Measurements from ENCODE around the gene CARMIL1. TPM values are rescaled to one million over a fixed set of nuclear protein-coding genes. Genes with fewer than 3 reads are reported as not detected.
"Not testable (repeated sequence)": the region's sequence is repeated elsewhere in the genome, so short reads cannot be mapped to it uniquely, and the experiment has no call there.

Gene CARMIL1
- total RNA-seq, 1 donor from 2014 or later, result 14.0 TPM

DNA sequence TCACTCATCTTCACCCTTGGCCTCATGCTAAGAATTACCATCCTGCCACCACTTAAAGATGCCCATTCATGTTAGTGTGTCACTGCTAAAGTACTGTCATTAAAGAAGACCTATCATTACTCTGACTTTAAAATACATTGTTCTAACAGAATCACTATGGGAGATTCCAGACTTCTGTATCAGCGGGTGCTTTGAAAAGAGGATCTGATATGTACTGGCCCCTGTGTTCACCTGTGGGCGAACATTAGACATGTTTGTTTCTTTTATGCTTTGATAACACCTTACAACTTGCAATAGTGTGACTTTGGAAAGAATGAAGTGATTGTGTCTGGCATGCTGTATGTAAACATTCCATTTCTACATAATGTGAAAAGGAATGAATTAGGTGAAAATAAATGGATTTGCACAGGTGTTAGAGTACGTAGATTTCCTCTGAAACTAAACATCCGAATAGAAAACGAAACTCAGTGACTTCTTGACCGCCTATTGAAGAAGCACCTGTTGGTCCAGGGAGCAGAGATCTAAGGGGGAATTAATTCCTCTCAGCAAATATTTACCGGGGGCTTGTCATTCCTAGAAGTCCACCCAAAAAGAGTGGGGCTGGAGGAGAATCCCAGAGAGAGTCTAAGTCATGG lies 132.3 kb downstream of the CARMIL1 start:
- DNase-seq, result no peak

DNA sequence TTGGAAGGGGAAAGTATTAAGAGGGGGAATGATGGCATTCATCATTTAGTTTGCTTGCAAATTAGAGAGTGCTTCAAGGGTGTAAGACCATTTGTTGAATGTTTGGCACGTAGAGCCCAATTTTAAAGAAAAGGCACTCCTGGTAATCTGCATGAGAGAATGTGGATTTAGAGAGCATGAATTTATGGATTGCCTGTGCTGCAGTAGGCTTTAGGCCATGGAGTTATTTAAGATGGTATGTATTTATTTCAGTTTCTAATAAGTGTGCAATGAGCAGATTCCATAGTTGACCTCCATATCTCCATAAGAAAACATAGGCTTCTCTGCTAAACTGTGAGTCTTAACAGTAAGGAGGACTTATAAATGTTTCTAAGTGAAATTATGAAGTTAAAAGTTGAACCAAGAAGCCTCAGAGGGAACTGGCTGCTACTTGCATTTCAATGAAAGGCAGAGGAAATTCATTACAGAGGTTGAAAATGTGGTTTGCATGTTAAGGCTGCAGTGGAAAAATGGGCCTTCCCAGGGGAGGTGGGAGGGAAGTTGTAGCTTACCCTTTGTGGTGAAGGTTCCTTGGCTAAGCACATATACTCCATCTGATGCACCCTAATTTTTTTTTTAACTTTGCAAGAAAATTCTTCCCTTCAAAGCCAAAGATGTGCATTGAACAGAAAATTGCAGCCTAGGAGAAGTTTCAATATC lies 134.2 kb downstream of the CARMIL1 start:
- peak; percentile 27 for DNase-seq

DNA sequence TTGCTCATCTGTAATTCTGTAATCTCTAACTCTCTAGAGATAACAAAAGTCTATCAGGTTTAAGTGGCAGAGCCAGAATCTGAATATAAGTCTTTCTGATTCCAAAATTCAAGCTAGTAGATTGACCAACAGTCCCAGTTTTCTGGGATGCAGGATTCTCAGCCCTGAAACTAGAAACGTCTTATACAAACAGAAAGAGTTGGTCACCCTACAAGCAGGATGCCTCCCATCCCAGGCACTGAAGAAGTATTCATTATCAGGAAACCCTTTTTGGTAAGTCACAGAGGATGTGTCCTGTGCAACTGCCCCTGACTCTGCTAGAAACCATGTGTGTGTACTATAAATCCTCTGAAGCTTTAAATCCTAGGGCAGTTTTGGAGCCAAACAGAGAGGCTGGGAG lies 135.0 kb downstream of the CARMIL1 start:
- DNase-seq, result no peak

DNA sequence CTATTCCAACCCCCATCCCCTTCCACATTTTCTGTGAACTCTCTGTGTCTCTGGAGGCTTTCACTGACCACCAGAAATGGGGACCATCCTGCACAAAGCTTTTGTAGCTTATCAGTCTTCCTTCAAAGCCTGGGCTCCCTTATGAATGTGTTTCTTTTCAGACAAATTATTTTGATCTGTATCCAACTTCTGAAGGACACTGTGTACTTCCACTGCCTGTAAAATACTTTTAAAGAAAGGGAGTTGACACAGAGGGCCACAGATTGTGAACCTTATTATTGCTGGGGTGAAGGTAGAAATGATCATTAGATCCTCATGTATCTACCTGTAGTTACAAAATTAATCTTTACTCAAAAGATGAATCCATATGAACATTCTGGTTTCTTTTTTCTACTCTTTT lies 135.6 kb downstream of the CARMIL1 start:
- DNase-seq, result no peak

DNA sequence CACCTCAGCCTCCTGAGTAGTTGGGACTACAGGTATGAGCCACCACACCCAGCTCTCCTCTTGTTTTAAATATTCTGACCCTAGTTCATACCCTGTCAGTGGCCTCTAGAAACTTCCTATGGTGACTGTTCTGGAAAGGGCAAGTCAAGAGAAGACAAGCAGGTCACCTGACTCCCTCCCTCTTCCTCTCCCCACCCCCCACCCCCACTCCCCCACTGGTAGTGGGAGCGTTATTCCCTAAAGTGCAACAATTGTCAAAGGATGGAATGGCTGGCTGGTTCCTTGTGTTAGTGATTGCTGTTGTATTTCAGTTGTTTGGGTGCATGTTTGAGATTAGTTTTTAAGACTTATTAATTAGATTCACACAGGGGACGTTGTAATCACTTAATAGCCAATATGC lies 136.1 kb downstream of the CARMIL1 start:
- DNase-seq, result no peak

DNA sequence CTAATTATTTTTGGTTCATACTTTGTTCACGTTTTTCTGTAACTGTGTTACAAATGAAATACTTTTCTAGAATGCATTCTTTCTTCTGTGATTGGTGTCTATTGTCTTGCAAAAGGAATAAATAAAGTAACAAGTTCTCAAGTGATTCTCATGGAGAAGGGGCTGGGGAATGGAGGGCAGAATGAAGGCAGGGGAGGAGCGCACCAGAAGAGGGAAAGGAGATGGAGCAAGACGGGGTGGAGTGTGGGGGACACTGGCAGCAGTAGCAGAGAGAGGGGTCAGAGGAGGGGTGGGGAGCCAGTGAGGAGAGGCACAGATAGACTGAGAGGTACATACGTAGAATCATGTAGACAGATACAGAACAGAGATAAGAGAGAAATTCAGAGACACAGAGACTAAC lies 136.5 kb downstream of the CARMIL1 start:
- DNase-seq, result no peak

DNA sequence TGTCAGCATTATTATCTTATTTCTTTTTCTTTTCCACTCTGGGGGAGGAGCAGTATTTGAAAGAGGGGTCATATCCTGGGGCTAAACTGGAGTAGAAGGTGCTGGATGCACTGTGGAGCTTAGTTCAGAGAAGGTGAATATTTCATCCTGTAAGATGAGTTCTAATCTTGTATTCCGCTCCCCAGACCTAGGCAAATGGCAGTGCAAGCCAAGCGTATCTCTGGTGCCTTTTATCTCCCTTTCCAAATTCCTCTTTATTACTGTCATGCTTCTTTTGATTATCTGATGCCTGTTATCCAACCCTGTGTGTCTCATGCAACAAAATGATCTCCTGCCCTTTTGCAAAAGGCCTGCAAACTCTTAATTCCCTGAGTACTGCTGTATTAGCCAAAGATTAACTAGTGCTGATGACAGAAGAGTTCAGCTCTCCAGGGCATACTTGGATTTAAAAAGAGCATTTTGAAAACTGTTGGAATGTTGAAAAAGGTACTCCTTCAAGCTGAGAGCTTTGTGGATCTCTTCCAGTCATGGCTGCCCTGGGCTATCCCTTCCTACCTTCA lies 138.0 kb downstream of the CARMIL1 start:
- DNase-seq, result no peak

DNA sequence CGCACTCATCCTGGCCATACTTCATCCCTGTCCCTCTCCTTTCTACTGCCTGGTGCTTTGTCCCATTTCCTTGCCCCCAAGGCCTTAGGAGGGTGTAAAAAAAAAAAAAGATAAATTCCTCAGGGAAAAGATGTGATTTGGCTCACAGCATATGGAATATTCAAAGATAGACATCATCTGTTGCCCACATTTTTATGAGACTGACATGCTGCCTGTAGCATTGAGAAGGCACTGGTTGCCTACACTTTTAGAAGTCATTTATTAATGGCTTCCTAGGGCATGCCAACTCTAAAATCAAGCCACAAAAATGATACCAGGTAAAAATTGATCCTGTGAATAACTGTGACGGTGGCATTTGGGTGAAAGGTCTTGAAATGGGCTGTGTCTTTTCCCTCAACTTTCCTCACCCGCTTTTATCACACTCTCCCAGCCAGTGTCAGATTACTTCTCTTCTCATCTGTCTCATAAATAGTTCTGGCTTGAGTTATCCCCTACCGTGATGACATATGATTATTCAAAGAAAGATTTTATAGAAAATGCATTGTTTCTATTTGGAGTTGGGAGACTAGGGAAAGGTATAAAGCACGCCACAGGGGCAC lies 139.4 kb downstream of the CARMIL1 start:
- no peak for DNase-seq

DNA sequence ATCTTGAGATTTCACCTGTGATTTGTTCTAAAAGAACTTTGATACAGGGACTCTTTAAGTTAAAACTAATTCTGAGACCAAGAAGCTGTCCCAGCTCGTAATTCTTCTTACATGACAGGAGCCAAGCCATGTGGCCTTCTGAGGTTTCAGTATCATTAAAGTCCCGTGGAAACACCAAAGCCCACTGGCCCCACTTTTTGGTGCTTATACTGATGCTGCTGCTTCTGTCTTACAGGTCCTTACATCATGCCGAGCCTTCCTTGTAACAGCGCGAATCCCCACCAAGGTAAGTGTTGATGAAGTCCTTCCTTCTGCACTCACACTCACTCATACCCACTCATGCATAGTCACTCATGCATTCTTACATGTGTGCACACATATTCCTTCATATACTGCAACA lies 140.7 kb downstream of the CARMIL1 start:
- DNase-seq, result no peak

DNA sequence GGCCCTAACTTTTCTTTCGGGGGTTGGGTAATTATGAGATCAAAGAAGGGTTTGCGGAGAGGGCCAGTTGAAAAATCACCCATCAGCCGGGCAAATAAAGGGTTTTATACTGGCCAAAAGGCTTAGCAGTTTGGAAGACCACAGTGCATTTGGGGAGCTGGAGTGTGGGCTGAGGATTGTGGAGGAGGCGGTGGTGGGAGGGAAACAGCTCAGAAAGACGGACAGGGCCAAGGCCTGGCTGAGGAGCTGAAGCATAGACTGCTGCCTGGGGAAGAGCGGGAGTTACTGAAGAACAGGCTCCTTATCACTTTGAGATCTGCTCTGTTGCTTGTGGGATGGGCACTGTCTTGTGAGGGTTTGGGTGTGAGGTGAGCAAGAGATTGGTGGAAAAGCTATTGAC lies 144.2 kb downstream of the CARMIL1 start:
- no peak for DNase-seq

DNA sequence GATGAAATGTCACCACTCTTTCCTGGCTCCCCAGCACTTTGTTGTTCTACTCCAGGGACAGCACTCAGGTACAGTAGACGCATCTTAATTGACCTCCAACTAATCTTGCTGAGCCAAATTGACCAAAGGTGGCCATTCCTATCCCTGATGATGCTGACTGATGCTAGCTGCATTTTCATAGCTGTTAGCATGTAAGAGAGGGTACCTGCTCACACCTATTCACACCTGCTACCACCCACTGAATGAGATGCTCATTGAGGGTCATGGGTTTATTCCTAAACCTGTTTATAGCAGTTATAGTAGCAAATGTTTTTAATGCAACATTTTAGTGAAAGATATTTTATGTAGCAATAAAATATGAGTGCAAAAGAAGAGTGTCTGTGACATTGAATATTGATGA lies 145.1 kb downstream of the CARMIL1 start:
- no peak for DNase-seq

DNA sequence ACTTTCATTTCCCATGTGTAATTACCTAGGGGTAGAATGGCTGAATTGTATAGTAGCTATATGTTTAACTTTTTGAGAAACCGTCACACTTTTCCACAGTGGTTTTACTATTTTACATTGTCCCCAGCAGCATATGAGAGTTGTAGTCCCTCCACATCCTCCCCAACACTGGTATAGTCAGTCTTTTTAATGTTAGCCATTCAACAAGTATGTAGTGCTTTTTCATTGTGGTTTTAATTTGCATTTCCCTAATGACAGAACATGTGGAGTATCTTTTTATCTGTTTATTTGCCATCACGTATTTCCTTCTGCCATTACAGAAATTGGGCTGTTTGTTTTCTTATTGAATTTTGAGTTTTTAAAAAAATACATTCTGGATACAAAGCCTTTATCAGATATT lies 148.4 kb downstream of the CARMIL1 start:
- DNase-seq, result no peak

DNA sequence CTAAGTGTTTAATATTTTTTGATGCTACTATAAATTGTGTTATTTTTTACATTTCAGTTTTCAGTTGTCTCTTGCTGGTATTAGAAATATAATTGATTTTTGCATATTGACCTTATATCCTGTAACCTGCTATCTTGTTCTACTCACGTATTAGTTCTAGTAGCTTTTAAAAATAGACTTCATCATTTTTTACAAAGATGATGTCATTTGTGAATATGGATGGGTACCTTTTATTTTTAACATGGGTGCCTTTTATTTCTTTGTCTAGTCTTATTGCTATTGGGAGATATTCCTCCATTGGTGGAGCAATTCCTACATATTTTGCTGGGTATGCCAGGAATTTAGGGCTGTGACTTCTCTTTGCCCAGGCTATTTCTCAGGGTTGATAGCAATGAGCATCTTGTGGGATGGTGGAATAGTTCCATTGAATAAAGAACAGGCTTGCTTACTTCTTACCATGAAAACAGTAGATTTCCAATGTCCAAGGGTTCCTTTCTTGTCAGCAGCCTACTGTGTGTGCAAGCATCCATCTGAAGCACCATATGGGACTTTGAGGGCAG lies 149.7 kb downstream of the CARMIL1 start:
- no peak for DNase-seq

DNA sequence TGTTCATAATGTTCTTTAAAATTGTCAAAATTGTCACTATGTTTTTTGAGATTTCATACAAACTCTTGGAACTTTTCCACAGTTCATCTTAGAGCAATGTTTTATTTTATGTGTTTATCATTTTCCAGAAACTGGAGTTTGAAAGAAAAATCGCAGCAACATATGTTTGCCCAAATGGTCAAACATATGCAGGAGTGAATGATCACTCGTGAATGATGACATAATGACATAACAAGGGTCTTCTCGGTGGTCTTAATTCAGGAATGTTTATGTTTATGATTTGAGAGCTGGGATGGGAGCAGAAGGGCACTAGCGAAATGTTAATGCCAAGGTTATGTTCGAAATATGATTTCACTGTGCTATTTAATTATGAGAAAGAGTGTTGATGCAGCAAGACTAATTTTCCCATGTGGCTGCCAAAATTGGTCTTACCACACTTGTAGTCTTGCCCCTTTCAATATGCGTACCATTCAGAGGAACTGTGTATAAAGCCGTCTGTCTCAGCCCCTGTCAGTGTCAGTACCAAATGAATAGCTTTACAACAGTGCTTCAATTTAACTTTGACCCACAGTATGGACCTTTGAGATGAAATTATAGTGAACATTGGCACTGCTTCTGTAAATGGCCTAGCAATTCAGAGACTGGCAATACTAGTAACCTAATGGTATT lies 152.3 kb downstream of the CARMIL1 start:
- DNase-seq, result no peak

DNA sequence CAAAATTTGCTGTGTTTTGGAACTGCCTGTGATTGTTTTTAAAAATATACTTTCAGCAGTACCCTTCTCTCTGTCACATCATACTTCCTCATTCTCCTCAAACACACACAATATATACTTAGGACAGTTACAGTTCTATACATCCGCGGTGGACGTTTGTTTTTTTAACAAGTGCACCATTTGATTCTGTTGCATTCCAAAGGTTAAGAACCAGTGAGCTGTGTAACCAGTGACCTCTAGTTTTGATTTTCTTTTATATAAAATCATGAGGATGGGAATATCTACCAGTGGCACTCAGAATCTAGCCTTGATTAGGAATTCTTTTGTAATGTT lies 152.8 kb downstream of the CARMIL1 start:
- no peak for DNase-seq

DNA sequence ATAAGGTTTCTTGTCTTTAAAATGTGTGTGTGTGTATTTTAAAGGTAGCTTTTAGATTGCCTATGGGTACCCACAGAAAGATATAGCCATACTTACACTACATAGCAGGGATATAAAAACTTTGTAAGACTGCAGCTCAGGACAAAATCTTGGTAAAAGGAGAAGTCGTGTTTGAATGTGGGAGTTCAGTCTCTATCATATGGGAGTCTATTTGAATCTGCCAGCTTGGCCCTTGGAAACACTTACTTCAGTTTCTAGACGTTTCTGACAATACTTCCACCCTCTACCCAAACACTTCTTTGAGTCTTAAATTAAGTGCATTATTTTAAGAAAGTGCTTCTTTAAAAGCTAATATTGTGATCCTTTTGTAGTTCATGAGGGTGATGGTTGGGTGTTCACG lies 155.7 kb downstream of the CARMIL1 start:
- DNase-seq, result no peak

DNA sequence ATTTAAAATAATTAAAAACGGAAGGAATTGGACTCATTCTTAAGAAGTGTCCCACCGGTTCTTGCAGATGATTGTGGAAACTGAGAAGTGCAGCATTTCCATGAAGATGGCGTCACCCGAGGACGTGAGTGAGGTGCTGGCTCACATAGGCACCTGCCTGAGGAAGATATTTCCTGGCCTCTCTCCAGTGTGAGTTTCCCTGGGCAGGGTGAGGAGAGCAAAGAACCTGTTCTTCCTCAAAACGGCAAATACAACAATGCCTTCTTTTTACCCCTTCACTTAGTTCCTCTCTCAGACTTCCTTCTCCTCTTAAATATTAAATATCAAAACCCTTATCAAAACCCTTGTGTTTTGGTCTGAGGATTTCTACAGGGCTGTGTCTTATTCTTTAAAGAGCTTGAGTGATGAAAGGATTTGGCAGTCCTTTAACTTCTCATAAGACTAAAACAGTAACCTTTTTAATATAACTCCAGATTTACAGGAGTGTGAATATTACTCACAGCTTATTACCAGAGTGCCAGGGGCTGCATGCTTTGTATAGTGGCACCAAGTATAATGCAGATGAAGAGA lies 156.3 kb downstream of the CARMIL1 start:
- DNase-seq, result no peak

DNA sequence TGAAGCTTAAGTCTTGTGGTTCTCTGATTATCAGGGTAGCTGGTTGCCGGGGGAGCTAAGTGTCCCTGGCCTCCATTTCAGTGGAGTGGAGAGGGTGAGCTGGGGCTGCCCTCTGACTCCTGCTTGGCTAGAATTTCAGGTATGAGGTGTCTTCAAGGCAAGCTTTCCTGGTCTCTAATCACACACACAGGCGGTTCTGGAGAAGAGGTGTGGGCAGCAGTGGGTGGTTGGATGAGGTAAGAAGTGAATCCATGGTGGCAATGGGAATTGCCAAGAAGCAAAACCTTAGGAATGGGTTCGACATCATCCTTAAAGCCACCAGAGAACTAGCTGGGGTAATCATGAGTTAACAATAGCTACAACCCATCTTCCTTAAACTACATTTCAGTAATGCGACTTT lies 157.6 kb downstream of the CARMIL1 start:
- DNase-seq, result no peak

DNA sequence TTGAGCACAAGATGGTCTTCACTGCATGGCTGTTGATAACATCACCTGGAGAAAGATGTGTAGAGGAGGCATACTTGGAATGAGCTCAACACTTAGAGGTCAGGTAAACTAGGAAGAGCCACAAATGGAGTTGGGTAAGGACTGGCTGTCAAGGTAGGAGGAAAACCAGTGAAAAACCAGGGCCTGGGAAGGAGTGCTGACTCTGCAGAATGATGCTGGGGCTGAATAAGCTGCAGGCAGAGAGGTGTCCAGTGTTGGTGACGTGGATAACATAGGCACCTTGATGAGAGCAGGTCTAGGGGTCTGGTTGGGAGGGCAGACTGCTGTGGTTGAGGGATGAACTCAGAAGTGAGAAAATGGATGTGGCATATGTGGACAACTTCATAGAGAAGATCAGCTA lies 160.2 kb downstream of the CARMIL1 start:
- no peak for DNase-seq

DNA sequence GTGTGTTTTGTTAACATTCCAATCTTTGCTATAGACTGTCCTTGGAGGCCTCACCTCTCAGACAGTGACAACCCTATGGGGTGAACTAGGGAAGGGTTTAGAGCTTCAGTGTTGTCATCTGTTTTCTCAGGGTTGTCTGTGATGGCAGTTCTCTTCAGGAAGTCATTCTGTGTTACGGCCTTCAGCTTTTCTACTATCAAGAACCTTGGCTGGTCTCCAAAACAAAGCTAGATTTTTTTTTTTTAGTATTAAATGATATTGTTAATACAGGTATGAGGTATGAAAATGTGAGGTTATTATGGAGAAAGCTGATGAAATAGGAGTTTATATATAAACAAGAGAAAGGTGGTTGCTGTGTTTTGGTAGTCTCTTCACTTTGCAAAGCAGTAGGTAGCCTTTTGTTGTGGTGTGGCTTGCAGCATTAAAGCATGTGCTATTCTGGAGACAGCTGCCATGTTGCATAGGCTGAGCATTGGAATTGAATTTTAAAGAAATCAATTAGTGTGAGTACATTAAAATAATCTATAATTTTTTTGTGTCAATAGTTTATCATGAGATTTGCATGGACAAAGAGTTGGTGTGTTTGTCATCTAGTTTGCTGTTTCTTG lies 162.6 kb downstream of the CARMIL1 start:
- DNase-seq, result no peak

DNA sequence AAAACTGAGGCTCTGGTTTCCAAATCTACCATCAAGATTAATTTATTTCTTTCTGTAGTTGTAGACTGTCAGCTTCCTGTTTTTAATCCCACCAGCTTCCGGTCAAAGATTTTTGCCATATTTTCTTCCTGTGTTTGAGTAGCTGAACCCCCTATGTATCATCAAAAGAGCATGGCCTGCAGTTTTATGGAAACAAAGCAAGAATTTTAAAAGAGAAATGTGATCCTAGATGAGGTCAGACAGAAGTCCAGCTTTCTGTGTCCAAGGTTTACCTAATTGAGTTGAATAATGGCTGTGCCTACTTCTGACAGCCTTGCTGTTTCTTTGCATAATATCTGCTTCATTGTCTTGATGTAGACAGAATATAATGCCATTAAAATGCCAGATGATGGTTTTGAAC lies 163.7 kb downstream of the CARMIL1 start:
- DNase-seq, result no peak

DNA sequence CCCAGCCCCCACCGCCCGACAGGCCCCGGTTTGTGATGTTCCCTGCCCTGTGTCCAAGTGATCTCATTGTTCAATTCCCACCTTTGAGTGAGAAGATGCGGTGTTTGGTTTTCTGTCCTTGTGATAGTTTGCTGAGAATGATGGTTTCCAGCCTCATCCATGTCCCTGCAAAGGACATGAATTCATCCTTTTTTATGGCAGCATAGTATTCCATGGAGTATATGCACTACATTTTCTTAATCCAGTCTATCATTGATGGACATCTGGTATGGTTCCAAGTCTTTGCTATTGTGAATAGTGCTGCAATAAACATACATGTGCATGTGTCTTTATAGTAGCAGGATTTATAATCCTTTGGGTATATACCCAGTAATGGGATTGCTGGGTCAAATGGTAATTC lies 165.3 kb downstream of the CARMIL1 start:
- DNase-seq, result not testable (repeated sequence)
